Sigmoid colon (tissue), 4 donors: ENCODE data around the gene EEF2.
A peak's percentile ranks its signal among the peaks of the same experiment; 100 is the strongest.

Experiments
- EP300 ChIP-seq, 4 donors: sonication (generic); formaldehyde crosslinking; IDR thresholded peaks; one replicate each; pipeline ENCODE4 v1.6.1; 2017; ENCODE audit warnings: antibody characterized with exemption in 4 of 4
- POLR2A ChIP-seq, 2 donors: fragments of 450-650 bp; IDR thresholded peaks; one replicate each; pipeline ENCODE4 v1.6.1; 2016; ENCODE audit warnings: antibody characterized with exemption in 2 of 2, mild to moderate bottlenecking in 2 of 2, moderate library complexity in 2 of 2
- POLR2AphosphoS5 ChIP-seq, 4 donors: sonication (generic); formaldehyde crosslinking; IDR thresholded peaks; one replicate each; pipeline ENCODE4 v1.6.1; 2017; ENCODE audit warnings: antibody characterized with exemption in 4 of 4
- TF ChIP-seq, protein P1 (sequence below), 4 experiments: fragments of 450-650 bp in 3 of 4; fragments of 200-600 bp in 1 of 4; IDR thresholded peaks; one replicate each; pipeline ENCODE4 v1.5.1; 2016 to 2019; ENCODE audit warnings: antibody characterized with exemption in 4 of 4, mild to moderate bottlenecking in 3 of 4, moderate library complexity in 2 of 4

DNA sequence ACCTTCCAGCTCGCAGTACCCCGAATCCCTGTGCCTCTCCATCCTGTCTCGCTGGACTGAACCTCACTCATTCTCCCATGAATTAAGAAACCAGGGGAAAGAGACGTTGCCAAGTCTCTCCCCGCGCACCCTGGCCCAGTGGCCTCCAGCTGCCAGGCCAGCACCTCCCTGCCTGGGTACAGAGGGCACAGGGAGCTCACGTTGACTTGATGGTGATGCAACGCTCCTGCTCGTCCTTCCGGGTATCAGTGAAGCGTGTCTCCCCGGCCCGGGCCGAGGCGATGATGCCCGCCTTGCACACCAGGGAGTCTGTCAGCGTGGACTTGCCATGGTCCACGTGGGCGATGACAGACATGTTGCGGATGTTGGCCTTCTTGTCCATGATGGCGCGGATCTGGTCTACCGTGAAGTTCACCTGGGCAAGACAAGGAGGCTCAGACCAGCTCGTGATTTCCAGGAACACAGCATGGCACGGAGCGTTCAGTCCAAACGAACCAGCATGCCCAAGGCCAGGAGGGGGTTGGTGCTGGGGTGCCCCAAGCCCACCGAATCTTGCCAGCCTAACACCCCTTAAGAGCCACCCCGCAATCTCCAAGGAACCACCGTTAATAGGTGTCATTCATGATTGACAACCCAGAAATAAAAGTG lies 1.2 kb downstream of the EEF2 start:
- TF ChIP-seq, protein P1, sequence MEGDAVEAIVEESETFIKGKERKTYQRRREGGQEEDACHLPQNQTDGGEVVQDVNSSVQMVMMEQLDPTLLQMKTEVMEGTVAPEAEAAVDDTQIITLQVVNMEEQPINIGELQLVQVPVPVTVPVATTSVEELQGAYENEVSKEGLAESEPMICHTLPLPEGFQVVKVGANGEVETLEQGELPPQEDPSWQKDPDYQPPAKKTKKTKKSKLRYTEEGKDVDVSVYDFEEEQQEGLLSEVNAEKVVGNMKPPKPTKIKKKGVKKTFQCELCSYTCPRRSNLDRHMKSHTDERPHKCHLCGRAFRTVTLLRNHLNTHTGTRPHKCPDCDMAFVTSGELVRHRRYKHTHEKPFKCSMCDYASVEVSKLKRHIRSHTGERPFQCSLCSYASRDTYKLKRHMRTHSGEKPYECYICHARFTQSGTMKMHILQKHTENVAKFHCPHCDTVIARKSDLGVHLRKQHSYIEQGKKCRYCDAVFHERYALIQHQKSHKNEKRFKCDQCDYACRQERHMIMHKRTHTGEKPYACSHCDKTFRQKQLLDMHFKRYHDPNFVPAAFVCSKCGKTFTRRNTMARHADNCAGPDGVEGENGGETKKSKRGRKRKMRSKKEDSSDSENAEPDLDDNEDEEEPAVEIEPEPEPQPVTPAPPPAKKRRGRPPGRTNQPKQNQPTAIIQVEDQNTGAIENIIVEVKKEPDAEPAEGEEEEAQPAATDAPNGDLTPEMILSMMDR (IDR thresholded peaks at IDR 0.05), result no peak
- no peak for TF ChIP-seq POLR2A (IDR thresholded peaks at IDR 0.05)
- TF ChIP-seq POLR2AphosphoS5 (IDR thresholded peaks at IDR 0.05), result peak in 1 of 4 donors; percentile 20
- no peak for TF ChIP-seq EP300 (IDR thresholded peaks at IDR 0.05)
